ENCODE data around the gene MB21D2. TPM values are rescaled to one million over a fixed set of nuclear protein-coding genes. Genes with fewer than 3 reads are reported as not detected.

MB21D2 gene
- total RNA-seq, 1 donor from 2014 or later = 2.1 TPM

GRCh38 chr3:192844836-192845525, 72.7 kb downstream of the MB21D2 start:
- DNase-seq (ENCODE audit: missing footprints) (no peak), ATAC-seq (no peak)
- intact Hi-C loops (cut with DNase I) = no loop called here

DNA sequence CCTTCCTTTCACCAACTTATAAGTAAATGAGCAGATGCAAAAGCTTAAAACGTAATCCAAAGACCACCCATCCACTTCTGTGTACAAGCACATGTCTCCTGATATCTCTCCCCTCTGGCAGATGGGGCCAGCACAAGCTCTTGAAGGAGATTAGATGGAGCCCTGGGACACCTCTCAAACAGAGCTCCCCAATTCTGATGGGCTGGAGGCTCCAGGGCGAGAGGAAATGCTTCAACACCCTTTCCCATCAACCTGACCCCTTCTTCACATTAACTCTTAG, 73.2 kb downstream of the MB21D2 start:
- DNase-seq (ENCODE audit: missing footprints) = no peak

GRCh38 chr3:192843723-192844485, 73.8 kb downstream of the MB21D2 start:
- DNase-seq (ENCODE audit: missing footprints) = no peak
- intact Hi-C loops (cut with DNase I) = no loop called here
- no peak for ATAC-seq

More for the DNA sequence above, 73.2 kb downstream of the MB21D2 start:
- ATAC-seq = no peak
- intact Hi-C loops (cut with DNase I) = no loop called here

GRCh38 chr3:192843119-192843518, 74.5 kb downstream of the MB21D2 start:
- no peak for ATAC-seq
- intact Hi-C loops (cut with DNase I) = no loop called here
- DNase-seq (ENCODE audit: missing footprints) = no peak

GRCh38 chr3:192842711-192843110, 74.9 kb downstream of the MB21D2 start:
- no peak for DNase-seq (ENCODE audit: missing footprints)
- no peak for ATAC-seq
- intact Hi-C loops (cut with DNase I) = no loop called here

- DNase-seq (ENCODE audit: missing footprints) (no peak), ATAC-seq (no peak)
- intact Hi-C loops (cut with DNase I) = no loop called here
These were observed 75.5 kb downstream of the MB21D2 start for GRCh38 chr3:192842138-192842537.

DNA sequence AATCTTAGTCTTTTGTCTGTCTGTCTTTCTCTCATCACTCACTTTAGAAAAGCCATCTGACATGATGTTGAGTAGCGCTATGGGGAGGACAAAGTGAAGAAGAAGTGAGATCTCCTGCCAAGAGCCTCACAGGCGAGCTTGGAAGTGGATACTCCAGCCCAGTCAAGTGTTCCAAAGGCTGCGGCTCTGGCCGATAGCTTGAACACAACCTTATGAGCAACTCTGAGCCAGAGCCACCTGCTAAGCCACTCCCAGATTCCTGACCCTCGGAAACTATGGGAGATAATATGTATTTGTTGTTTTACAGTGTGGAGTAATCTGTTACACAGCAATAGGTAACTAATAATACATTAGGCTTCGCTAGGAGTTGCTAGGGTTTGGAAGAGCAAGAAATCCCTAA, 76.2 kb downstream of the MB21D2 start:
- no peak for DNase-seq (ENCODE audit: missing footprints)
- intact Hi-C loops (cut with DNase I) = no loop called here
- ATAC-seq = no peak

DNA sequence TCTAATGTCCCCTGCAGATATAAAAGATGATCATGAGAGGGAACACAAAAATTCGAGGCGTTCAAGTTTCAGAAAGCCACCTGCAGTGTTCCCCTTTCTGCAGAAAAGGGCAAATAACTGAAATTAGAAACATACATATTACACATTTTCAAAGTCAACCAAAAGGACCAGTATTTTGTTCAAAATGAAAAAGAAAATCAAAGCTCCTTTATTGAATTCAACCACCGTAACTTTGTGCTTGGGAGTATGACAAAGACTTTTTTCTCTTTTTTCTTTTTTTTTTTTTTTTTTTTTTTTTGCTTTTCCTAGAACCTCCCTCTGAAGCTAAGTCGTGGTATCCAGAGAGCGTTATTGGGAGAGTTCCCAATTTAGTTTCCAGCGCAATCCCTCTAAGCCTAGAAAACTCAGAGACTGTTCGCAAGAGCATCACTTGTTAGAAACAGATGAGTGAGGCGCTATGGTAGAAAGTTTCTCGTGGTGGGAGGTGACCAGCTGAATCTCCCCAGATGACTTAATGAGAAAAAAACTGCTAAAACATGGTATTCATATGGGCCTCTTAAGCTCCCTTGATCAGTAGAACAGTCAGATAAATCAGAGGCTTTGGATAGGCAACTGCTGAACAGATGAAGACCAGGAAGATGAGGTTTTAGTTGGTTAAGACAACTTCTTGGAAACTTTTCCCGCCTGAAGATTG, 77.4 kb downstream of the MB21D2 start:
- no peak for DNase-seq (ENCODE audit: missing footprints)
- ATAC-seq = no peak
- intact Hi-C loops (cut with DNase I) = no loop called here

GRCh38 chr3:192835818-192836815, 81.5 kb downstream of the MB21D2 start:
- DNase-seq (ENCODE audit: missing footprints) (peak; percentile 73), ATAC-seq (peak; percentile 68)
- intact Hi-C loops (cut with DNase I) = loop anchor here (5.0 kb wide), 1 partner anchor 81 kb away; the partner anchor contains the start of gene MB21D2

GRCh38 chr3:192834428-192834827, 83.2 kb downstream of the MB21D2 start:
- DNase-seq (ENCODE audit: missing footprints) (no peak), ATAC-seq (peak; percentile 16)
- intact Hi-C loops (cut with DNase I) = loop anchor here (5.0 kb wide), 1 partner anchor 33 kb away; no protein-coding TSS in a partner anchor

GRCh38 chr3:192833177-192833890, 84.3 kb downstream of the MB21D2 start:
- intact Hi-C loops (cut with DNase I) = loop anchor here (5.0 kb wide), 1 partner anchor 34 kb away; no protein-coding TSS in a partner anchor
- ATAC-seq = no peak
- no peak for DNase-seq (ENCODE audit: missing footprints)

- intact Hi-C loops (cut with DNase I) = loop anchor here (5.0 kb wide), 1 partner anchor 35 kb away; no protein-coding TSS in a partner anchor
- DNase-seq (ENCODE audit: missing footprints) (no peak), ATAC-seq (no peak)
These were observed 85.8 kb downstream of the MB21D2 start for GRCh38 chr3:192831801-192832347.

GRCh38 chr3:192831111-192831644, 86.5 kb downstream of the MB21D2 start:
- no peak for ATAC-seq
- intact Hi-C loops (cut with DNase I) = loop anchor here (5.0 kb wide), 1 partner anchor 36 kb away; no protein-coding TSS in a partner anchor

GRCh38 chr3:192830291-192831110, 87.2 kb downstream of the MB21D2 start:
- no peak for ATAC-seq
- intact Hi-C loops (cut with DNase I) = loop anchor here (5.0 kb wide), 1 partner anchor 37 kb away; no protein-coding TSS in a partner anchor
- DNase-seq (ENCODE audit: missing footprints) = no peak

More at GRCh38 chr3:192831111-192831644, 86.5 kb downstream of the MB21D2 start:
- no peak for DNase-seq (ENCODE audit: missing footprints)

- ATAC-seq (no peak), DNase-seq (ENCODE audit: missing footprints) (no peak)
- intact Hi-C loops (cut with DNase I) = no loop called here
These were observed 89.6 kb downstream of the MB21D2 start for GRCh38 chr3:192827863-192828594.

DNA sequence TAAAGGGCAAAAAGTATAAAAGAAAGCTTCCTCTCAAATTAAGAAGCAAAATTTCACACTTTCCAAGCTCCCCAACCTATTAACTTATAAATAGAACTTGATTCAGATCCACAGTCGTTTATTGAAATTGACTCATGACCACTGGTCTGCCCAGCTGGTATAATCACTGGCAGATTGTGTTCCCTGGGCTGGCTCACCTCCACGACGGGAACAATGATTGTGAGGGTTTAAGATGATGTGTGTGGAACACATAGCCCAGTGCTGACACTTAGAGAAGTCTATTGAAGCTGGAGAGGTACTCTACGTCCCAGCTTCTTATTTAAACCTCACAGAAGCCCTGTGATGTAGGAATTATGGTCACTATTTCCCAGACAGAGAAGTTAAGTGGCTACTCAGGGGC, 90.4 kb downstream of the MB21D2 start:
- intact Hi-C loops (cut with DNase I) = no loop called here
- ATAC-seq (peak; percentile 35), DNase-seq (ENCODE audit: missing footprints) (no peak)

All from Right ventricle myocardium inferior (tissue), 1 donor.